Esophagus muscularis mucosa (tissue), 4 donors: Measurements from ENCODE around the gene DNAH11. TPM values are rescaled to one million over a fixed set of nuclear protein-coding genes. Genes with fewer than 3 reads are reported as not detected.

Source experiments
- DNase-seq: peaks from one replicate; pipeline ENCODE4 v3.0.0-alpha.2; 2017; ENCODE audit errors: extremely low spot score
- H3K27ac ChIP-seq, 4 donors: fragments of 200-600 bp; sonication (generic); replicated peaks in 1 of 4; 1 replicate in 3 of 4; 2 replicates in 1 of 4; pipeline ENCODE4 v1.5.1; 2016 to 2019; ENCODE audit warnings: mild to moderate bottlenecking in 1 of 4
- H3K27me3 ChIP-seq, 4 donors: fragments of 200-600 bp; sonication (generic); one replicate each; pipeline versions ENCODE4 v1.5.1 to v1.6.0; 2016 to 2019
- H3K36me3 ChIP-seq, 4 donors: fragments of 200-600 bp; sonication (generic); one replicate each; pipeline ENCODE4 v1.5.1; 2016 to 2019
- H3K4me1 ChIP-seq, 4 donors: fragments of 200-600 bp; sonication (generic); one replicate each; pipeline ENCODE4 v1.5.1; 2016 to 2019
- H3K4me3 ChIP-seq, 4 donors: fragments of 200-600 bp; sonication (generic); 1 replicate in 2 of 4; 2 replicates in 2 of 4; pipeline ENCODE4 v1.5.1; 2016 to 2019; ENCODE audit warnings: mild to moderate bottlenecking in 4 of 4, moderate library complexity in 1 of 4
- H3K9me3 ChIP-seq, 4 donors: fragments of 200-600 bp; sonication (generic); 1 replicate in 3 of 4; 2 replicates in 1 of 4; pipeline ENCODE4 v1.5.1; 2016 to 2019
- EP300 ChIP-seq: sonication (generic); formaldehyde crosslinking; IDR thresholded peaks from one replicate; pipeline ENCODE4 v1.6.1; 2017; ENCODE audit warnings: antibody characterized with exemption
- POLR2A ChIP-seq: fragments of 450-650 bp; IDR thresholded peaks from one replicate; pipeline ENCODE4 v1.6.1; 2017; ENCODE audit warnings: antibody characterized with exemption, moderate library complexity, mild to moderate bottlenecking, low read depth
- POLR2AphosphoS5 ChIP-seq, 2 donors: sonication (generic); formaldehyde crosslinking; IDR thresholded peaks; one replicate each; pipeline ENCODE4 v1.6.1; 2017; ENCODE audit warnings: antibody characterized with exemption in 2 of 2
- WGBS: methylation state at CpG from one replicate; pipeline ENCODE4 v1.1.5; 2018; 5-methylcytosine and 5-hydroxymethylcytosine counted together
- intact Hi-C: fragments of 100-400 bp; cut with DNase I; formaldehyde crosslinking; loops from one replicate; pipeline ENCODE4 v1.15.1; 2023
- total RNA-seq, 4 donors: library from RNA; depleted of rRNA; stranded (reverse); fragments of >200 nt; gene quantifications; one replicate each; pipeline versions ENCODE4 v1.1.0 to v1.2.1, GENCODE V29; 2016
- TF ChIP-seq, protein P1 (sequence below), 3 experiments: fragments of 200-600 bp in 2 of 3; fragments of 450-650 bp in 1 of 3; sonication (generic) in 2 of 3; IDR thresholded peaks; one replicate each; pipeline ENCODE4 v1.5.1; 2017 to 2019; ENCODE audit warnings: antibody characterized with exemption in 3 of 3, mild to moderate bottlenecking in 2 of 3, moderate library complexity in 1 of 3

The DNAH11 gene
- total RNA-seq, 4 donors from 2014 or later, result 8.7 to 16.6 (median 13.1) TPM

DNA sequence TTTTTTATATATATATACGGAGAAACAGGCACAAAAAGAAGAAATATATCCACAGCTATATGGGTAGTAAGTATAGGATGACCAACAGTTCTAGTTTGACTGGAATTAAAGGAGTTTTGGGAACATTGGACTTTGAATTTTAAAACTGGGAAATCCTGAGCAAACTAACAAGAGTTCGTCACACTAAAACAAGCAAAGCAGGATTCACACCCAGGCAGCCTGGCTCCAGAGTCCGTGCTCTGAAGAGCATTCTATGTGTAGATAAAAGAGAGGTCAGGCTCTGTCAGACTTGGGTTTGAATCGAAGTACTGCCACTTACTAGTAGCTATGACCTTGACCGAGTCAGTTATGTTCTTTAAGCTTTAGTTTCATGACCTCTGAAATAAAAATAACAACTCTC, 191.0 kb downstream of the DNAH11 start:
- Histone ChIP-seq H3K36me3 (no peaks in the 10 kb centered on the region), H3K4me1 (no peaks in the 10 kb centered on the region), H3K9me3 (no peaks in the 10 kb centered on the region), H3K4me3 (no peak overlapping the region), H3K27me3 (no peaks in the 10 kb centered on the region), H3K27ac (no peak overlapping the region)
- TF ChIP-seq POLR2A (no peak), POLR2AphosphoS5 (IDR thresholded peaks at IDR 0.05) (no peak), EP300 (no peak)
- TF ChIP-seq, protein P1, sequence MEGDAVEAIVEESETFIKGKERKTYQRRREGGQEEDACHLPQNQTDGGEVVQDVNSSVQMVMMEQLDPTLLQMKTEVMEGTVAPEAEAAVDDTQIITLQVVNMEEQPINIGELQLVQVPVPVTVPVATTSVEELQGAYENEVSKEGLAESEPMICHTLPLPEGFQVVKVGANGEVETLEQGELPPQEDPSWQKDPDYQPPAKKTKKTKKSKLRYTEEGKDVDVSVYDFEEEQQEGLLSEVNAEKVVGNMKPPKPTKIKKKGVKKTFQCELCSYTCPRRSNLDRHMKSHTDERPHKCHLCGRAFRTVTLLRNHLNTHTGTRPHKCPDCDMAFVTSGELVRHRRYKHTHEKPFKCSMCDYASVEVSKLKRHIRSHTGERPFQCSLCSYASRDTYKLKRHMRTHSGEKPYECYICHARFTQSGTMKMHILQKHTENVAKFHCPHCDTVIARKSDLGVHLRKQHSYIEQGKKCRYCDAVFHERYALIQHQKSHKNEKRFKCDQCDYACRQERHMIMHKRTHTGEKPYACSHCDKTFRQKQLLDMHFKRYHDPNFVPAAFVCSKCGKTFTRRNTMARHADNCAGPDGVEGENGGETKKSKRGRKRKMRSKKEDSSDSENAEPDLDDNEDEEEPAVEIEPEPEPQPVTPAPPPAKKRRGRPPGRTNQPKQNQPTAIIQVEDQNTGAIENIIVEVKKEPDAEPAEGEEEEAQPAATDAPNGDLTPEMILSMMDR (IDR thresholded peaks at IDR 0.05), result no peak
- WGBS, result 83% methylated on average over 5 of the region's 5 CpGs
- DNase-seq, result no peak
- intact Hi-C loops, result no loop called here

DNA sequence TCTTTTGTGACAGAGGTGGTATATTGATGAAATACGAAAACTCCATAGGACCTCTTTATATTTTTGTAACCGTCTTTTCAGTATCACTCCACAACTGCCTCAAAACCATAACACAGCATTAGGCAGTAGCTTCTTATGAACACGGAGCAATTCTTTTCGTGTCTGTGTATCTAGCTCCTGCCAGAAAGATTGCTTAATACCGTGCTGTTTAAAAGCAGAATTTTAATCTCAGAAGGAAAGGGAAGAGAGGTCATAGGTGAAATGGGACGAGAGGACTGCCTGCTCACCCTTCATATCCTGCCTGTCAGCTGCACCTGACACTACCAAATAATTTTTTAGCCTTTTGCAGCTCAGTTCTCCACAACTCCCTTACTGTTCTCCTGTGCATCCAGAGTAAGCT, 200.7 kb downstream of the DNAH11 start:
- no peak overlapping the region for H3K4me3 ChIP-seq
- intact Hi-C loops, result no loop called here
- H3K9me3 ChIP-seq, result no peaks in the 10 kb centered on the region
- no peak overlapping the region for H3K27ac ChIP-seq
- no peak for TF ChIP-seq POLR2AphosphoS5 (IDR thresholded peaks at IDR 0.05)
- TF ChIP-seq, protein P1 (IDR thresholded peaks at IDR 0.05), result no peak
- TF ChIP-seq POLR2A, result no peak
- TF ChIP-seq EP300, result no peak
- peaks cover 0 to 9% (median 0%) of the 10 kb centered on the region in 4 donors for H3K4me1 ChIP-seq
- H3K27me3 ChIP-seq, result no peaks in the 10 kb centered on the region
- H3K36me3 ChIP-seq, result no peaks in the 10 kb centered on the region
- peak; percentile 80 for DNase-seq
- 39% methylated on average over 6 of the region's 6 CpGs for WGBS

DNA sequence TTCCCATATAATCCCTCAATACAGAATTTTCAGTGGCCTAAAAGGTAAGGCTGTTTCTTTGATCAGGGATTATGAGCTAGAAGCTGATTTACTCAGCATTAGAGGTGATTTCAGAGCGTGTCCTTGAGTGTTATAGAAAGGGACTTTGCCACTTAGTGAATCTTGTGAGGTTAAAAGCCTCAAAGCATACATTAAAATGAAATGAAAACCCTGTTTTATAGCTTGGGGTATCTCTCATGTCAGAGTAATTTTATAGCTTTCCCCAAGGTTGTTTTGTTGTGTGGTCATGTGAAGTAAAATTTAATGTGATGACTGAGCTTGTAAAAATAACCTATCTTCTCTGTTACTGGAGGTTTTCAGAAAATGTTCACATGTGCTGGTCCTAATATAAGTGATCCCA, 204.1 kb downstream of the DNAH11 start:
- 45% methylated on average over 1 of the region's 1 CpG for WGBS
- peaks cover 0 to 9% (median 0%) of the 10 kb centered on the region in 4 donors for H3K4me1 ChIP-seq
- no peaks in the 10 kb centered on the region for H3K9me3 ChIP-seq
- intact Hi-C loops, result no loop called here
- no peak for TF ChIP-seq POLR2A
- TF ChIP-seq POLR2AphosphoS5 (IDR thresholded peaks at IDR 0.05), result no peak
- TF ChIP-seq, protein P1 (IDR thresholded peaks at IDR 0.05), result no peak
- TF ChIP-seq EP300, result no peak
- DNase-seq, result no peak
- H3K4me3 ChIP-seq, result no peak overlapping the region
- no peaks in the 10 kb centered on the region for H3K36me3 ChIP-seq
- no peaks in the 10 kb centered on the region for H3K27me3 ChIP-seq
- no peak overlapping the region for H3K27ac ChIP-seq

DNA sequence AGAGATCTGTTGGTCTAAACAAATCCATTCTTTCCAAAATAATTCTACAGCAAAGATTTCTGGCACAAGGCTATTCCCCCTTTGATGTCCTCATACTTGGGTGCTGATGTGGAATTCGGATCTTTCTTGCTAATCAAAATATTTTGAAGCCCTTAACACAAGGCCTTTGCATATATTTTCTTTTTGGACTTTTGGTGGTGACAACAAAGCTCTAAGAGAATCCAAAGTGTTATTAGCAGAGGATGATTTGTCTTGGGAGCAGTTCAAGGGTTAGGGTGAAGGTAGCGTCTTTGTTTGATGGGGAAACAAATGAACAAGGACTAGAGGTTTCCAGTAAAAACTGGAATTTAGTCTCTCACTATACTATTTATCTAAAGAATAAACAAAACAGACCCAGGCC, 205.0 kb downstream of the DNAH11 start:
- Histone ChIP-seq H3K27ac (no peak overlapping the region), H3K36me3 (no peaks in the 10 kb centered on the region), H3K27me3 (no peaks in the 10 kb centered on the region), H3K4me3 (no peak overlapping the region), H3K4me1 (peaks cover 0 to 9% (median 0%) of the 10 kb centered on the region in 4 donors), H3K9me3 (no peaks in the 10 kb centered on the region)
- 75% methylated on average over 2 of the region's 2 CpGs for WGBS
- intact Hi-C loops, result no loop called here
- TF ChIP-seq EP300 (no peak), POLR2AphosphoS5 (IDR thresholded peaks at IDR 0.05) (no peak), POLR2A (no peak)
- TF ChIP-seq, protein P1 (IDR thresholded peaks at IDR 0.05), result no peak
- DNase-seq, result peak; percentile 10

DNA sequence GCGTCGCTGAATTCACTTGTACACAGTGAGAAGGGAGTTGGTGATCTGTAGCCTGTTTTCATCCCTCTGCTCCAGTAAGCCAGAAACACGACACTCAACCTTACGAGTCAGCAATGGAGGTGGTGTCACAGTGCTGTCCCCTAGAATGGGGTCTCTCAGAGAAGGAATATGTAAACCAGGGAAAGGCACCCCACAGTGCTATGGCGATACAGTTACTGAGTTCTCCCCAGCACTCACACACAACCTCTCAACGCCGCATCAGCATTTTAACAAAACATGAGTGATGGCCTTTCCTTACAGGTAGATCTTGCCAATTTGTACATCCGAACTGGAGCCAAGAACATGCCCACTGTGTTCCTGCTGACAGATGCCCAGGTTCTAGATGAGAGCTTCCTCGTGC, 206.5 kb downstream of the DNAH11 start:
- no peaks in the 10 kb centered on the region for H3K9me3 ChIP-seq
- 88% methylated on average over 9 of the region's 9 CpGs for WGBS
- no peak overlapping the region for H3K27ac ChIP-seq
- peak; percentile 57 for DNase-seq
- H3K4me1 ChIP-seq, result no peaks in the 10 kb centered on the region
- no peaks in the 10 kb centered on the region for H3K36me3 ChIP-seq
- intact Hi-C loops, result no loop called here
- no peak for TF ChIP-seq POLR2AphosphoS5 (IDR thresholded peaks at IDR 0.05)
- TF ChIP-seq, protein P1 (IDR thresholded peaks at IDR 0.05), result no peak
- TF ChIP-seq POLR2A, result no peak
- no peak for TF ChIP-seq EP300
- no peak overlapping the region for H3K4me3 ChIP-seq
- H3K27me3 ChIP-seq, result no peaks in the 10 kb centered on the region
